HepG2 (cell line): ENCODE data around the gene DIAPH1. TPM values are rescaled to one million over a fixed set of nuclear protein-coding genes. Genes with fewer than 3 reads are reported as not detected.

ENCODE experiments used
- GPBP1L1 ChIP-seq: sonication (generic); formaldehyde crosslinking; IDR thresholded peaks from 2 replicates; pipeline ENCODE4 v1.5.0; 2020; ENCODE audit warnings: mild to moderate bottlenecking, missing genetic modification reagents
- KDM5A ChIP-seq: fragments of 200-600 bp; sonication (generic); IDR thresholded peaks from 2 replicates; pipeline ENCODE4 v1.7.0; 2018; ENCODE audit warnings: antibody characterized with exemption, mild to moderate bottlenecking, low read length, borderline replicate concordance
- NFAT5 ChIP-seq: sonication (generic); formaldehyde crosslinking; IDR thresholded peaks from 2 replicates; pipeline ENCODE4 v1.4.0; 2020; ENCODE audit warnings: missing genetic modification reagents
- NR2C2 ChIP-seq: sonication (generic); formaldehyde crosslinking; IDR thresholded peaks from 2 replicates; pipeline ENCODE4 v1.4.0; 2020; ENCODE audit warnings: missing genetic modification reagents, mild to moderate bottlenecking, moderate library complexity, borderline replicate concordance
- SALL2 ChIP-seq: sonication (generic); formaldehyde crosslinking; IDR thresholded peaks from 2 replicates; pipeline ENCODE4 v1.8.1; 2023; ENCODE audit warnings: mild to moderate bottlenecking, missing genetic modification reagents, inconsistent platforms
- SP1 ChIP-seq, 2 experiments: fragments of 450-650 bp in 1 of 2; sonication (generic) in 1 of 2; formaldehyde crosslinking in 1 of 2; IDR thresholded peaks; 2 replicates each; pipeline versions ENCODE4 v1.4.0 to v1.6.1; 2016 to 2020; ENCODE audit warnings: missing genetic modification reagents in 1 of 2
- SP4 ChIP-seq: sonication (generic); formaldehyde crosslinking; IDR thresholded peaks from 2 replicates; pipeline ENCODE4 v1.8.1; 2023; ENCODE audit warnings: mild to moderate bottlenecking, missing genetic modification reagents
- ZBTB2 ChIP-seq: sonication (generic); formaldehyde crosslinking; IDR thresholded peaks from 2 replicates; pipeline ENCODE4 v1.8.0; 2022; ENCODE audit warnings: low read depth, missing genetic modification reagents
- ZHX2 ChIP-seq, 2 experiments: sonication (generic) in 1 of 2; formaldehyde crosslinking in 1 of 2; IDR thresholded peaks; 2 replicates each; pipeline versions ENCODE4 v1.6.1 to v1.9.0; 2014 to 2022; ENCODE audit warnings: antibody characterized with exemption in 1 of 2, borderline replicate concordance in 1 of 2, inconsistent platforms in 1 of 2, low read depth in 1 of 2, missing genetic modification reagents in 1 of 2
- ZNF24 ChIP-seq: fragments of 450-650 bp; IDR thresholded peaks from 2 replicates; pipeline ENCODE4 v1.6.1; 2017; ENCODE audit warnings: antibody characterized with exemption, mild to moderate bottlenecking
- ZNF263 ChIP-seq: sonication (generic); formaldehyde crosslinking; IDR thresholded peaks from 2 replicates; pipeline ENCODE4 v1.4.0; 2020; ENCODE audit warnings: missing genetic modification reagents
- ZNF589 ChIP-seq: sonication (generic); formaldehyde crosslinking; conservative IDR thresholded peaks from 2 replicates; pipeline ENCODE4 v1.8.0; 2022; ENCODE audit warnings: mild to moderate bottlenecking, moderate library complexity, missing genetic modification reagents
- polyA plus RNA-seq, 8 experiments: library from polyadenylated mRNA; depleted of rRNA in 3 of 8; stranded (reverse) in 7 of 8; unstranded in 1 of 8; fragments of >200 nt; fragmentation: Illumina TruSeq in 4 of 8; extraction: Trizol in 4 of 8; gene quantifications; 2 replicates each; pipeline versions ENCODE4 v1.2.1 to v1.2.3, GENCODE V29; 2011 to 2016; ENCODE audit warnings: low read depth in 4 of 8, missing spikeins in 1 of 8, mixed read lengths in 1 of 8; ENCODE audit not compliant: insufficient read depth in 1 of 8
- total RNA-seq, 5 experiments: library from RNA; depleted of rRNA; stranded (reverse); fragments of >200 nt; fragmentation: Illumina TruSeq; extraction: Trizol; gene quantifications; 2 replicates each; pipeline ENCODE4 v1.2.3, GENCODE V29; 2016; ENCODE audit warnings: low read depth in 1 of 5

The DIAPH1 gene
- total and polyA plus RNA-seq, 2 of the 13 experiments (the other 11 are each of a cell fraction or from before 2014, with no cell fraction given): 25.1 to 33.9 TPM

GRCh38 chr5:141636413-141637122, 17.8 kb upstream of the DIAPH1 start, which contains the start of the genes HDAC3 and RELL2 (continued):
- TF ChIP-seq ZBTB2 (CRISPR knock-in tag): peak; percentile 43; the same call in 1 of the 2 replicates
- TF ChIP-seq ZHX2 (IDR thresholded peaks at IDR 0.05; ENCODE audit: low read depth): no peak
- TF ChIP-seq ZHX2 (CRISPR knock-in tag; IDR thresholded peaks at IDR 0.05; ENCODE audit: borderline replicate concordance): no peak
- no peak for TF ChIP-seq ZNF589 (CRISPR knock-in tag)
- no peak for TF ChIP-seq ZNF24
- peak; percentile 99 for TF ChIP-seq SP4 (CRISPR knock-in tag)
- no peak for TF ChIP-seq NR2C2 (CRISPR knock-in tag)
- TF ChIP-seq NFAT5 (CRISPR knock-in tag): no peak
- peak; percentile 28; the same call in 1 of the 2 replicates for TF ChIP-seq ZNF263 (CRISPR knock-in tag)
- peak; percentile 75; the same call in 1 of the 2 replicates for TF ChIP-seq SALL2 (CRISPR knock-in tag)
- peak; percentile 45; the same call in 1 of the 2 replicates for TF ChIP-seq KDM5A
- TF ChIP-seq SP1 (IDR thresholded peaks at IDR 0.05): no peak
- TF ChIP-seq SP1 (CRISPR knock-in tag; IDR thresholded peaks at IDR 0.05): peak; percentile 90
- TF ChIP-seq GPBP1L1 (CRISPR knock-in tag): no peak
